HG02970 (cell line): ENCODE results near the gene HMCES.
"Not testable (repeated sequence)": the region's sequence is repeated elsewhere in the genome, so short reads cannot be mapped to it uniquely, and the experiment has no call there.

Source experiments
- ATAC-seq: cut with Tn5 transposase; IDR thresholded peaks from one replicate; pipeline ENCODE4 v1.9.1; 2021; ENCODE audit warnings: mild to moderate bottlenecking, moderate library complexity, moderate number of reproducible peaks; ENCODE audit not compliant: unreplicated experiment, low FRiP score

The HMCES gene

GRCh38 chr3:129343643-129344360 lies 65.1 kb downstream of the HMCES start:
- no peak for ATAC-seq

- ATAC-seq, result no peak
Observed at GRCh38 chr3:129344540-129345220, 66.0 kb downstream of the HMCES start.

GRCh38 chr3:129345281-129345680 lies 66.6 kb downstream of the HMCES start:
- no peak for ATAC-seq

- no peak for ATAC-seq
Observed at GRCh38 chr3:129345971-129346370, 67.3 kb downstream of the HMCES start.

GRCh38 chr3:129346695-129347457 lies 68.2 kb downstream of the HMCES start:
- ATAC-seq, result no peak

DNA sequence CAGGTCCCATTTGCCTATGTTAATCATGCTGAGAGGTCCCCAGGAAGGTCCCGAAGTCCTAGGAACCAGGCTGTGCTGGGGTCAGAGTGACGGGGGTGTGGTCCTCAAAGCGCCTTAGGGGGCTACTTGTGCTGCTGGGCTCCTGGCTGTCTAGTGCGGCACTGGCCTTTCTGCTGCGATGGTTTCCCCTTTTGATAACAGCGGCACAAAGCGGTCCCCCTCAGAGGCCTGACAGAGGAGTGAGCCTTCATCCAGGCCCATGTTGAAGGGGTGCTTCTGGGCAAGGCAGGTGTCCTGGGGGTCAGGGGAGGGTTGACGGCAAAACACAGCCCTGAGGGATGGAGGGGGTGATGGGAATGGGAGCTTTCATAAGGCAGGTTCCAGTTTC lies 68.8 kb downstream of the HMCES start:
- ATAC-seq, result no peak

- no peak for ATAC-seq
Observed at GRCh38 chr3:129348734-129349133, 70.1 kb downstream of the HMCES start.

DNA sequence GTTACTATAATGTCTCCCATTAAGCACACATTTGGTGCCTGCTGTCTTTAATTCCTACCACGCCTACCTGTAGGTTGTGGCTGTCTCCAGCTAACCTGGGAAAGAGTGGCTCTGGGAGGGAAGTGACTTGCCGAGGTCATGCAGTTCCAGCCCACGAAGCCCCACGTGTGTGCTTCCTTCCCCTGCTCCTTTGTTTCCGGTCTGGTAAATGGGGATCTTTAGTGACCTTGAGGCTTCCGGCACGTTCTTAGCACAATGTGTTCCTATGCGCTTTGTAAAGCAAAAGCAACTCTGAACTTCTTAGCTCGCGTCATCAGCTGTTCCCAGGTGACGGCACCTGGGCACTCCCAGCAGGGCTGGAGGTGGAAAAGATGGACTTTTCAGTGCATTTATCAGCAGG lies 70.5 kb downstream of the HMCES start:
- not testable (repeated sequence) for ATAC-seq

- no peak for ATAC-seq
Observed at GRCh38 chr3:129349791-129350190, 71.1 kb downstream of the HMCES start.

DNA sequence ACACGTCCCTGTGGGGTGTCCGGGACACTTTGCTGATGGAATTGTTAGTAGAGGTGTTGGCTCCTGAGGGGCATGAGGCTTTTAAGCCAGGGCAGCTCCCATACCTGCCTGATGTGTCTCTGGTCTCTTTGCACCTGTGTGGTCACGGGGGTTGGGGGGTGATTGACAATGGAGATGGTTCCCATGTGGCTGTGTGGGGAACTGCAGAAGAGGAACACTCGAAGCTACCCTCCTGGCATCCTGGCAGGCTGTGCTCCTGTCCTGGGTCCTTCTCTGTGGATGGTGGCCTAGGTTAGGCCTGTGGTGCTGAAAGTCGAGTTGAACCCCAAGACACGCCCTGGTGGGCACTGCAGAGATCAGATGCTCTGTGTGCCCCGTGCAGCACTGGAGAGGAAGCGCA lies 73.4 kb downstream of the HMCES start:
- no peak for ATAC-seq

- ATAC-seq, result no peak
Observed at GRCh38 chr3:129352650-129353588, 74.2 kb downstream of the HMCES start.

DNA sequence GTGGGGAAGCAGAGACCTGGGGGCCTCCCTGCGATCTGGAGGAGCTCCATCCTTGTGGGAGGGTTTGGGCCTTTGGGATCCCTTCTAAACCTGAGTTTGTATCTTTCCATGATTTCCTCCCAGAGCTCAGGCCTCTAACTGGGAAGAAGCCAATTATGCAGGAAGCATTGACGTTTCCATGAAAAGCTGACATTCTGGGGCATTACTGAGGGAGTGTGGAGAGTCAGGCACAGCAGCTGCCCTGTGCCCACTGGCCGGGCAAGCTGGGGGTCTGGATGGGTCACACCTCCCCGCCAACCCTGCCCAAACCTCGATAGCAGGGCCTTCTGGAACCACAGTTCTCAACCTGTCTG lies 74.9 kb downstream of the HMCES start:
- ATAC-seq, result no peak
